Effector CD4-positive, alpha-beta T cell (primary cell): ENCODE data around the gene EDNRA. TPM values are rescaled to one million over a fixed set of nuclear protein-coding genes. Genes with fewer than 3 reads are reported as not detected.
"Not testable (repeated sequence)": the region's sequence is repeated elsewhere in the genome, so short reads cannot be mapped to it uniquely, and the experiment has no call there.

ENCODE experiments used
- DNase-seq: peaks from one replicate; pipeline ENCODE4 v3.0.0-alpha.2; 2020
- total RNA-seq: gene quantifications from one replicate; lab custom pipeline; 2026; lab: John Stamatoyannopoulos, UW

Gene EDNRA
- total RNA-seq = not detected

- no peak for DNase-seq
Observed at GRCh38 chr4:147480891-147481576, at the start of gene EDNRA. EDNRA (plus strand) TSS chr4:147481097; CDS start chr4:147485682, 4,585 bp downstream.

GRCh38 chr4:147434370-147434769 is 46.5 kb upstream of the EDNRA start:
- DNase-seq = not testable (repeated sequence)

GRCh38 chr4:147440442-147440841 is 40.5 kb upstream of the EDNRA start:
- DNase-seq = no peak

GRCh38 chr4:147447786-147448185 is 33.1 kb upstream of the EDNRA start:
- no peak for DNase-seq

- DNase-seq = no peak
Observed at GRCh38 chr4:147453561-147454141, 27.2 kb upstream of the EDNRA start.

- no peak for DNase-seq
Observed at GRCh38 chr4:147456706-147457105, 24.2 kb upstream of the EDNRA start.

- no peak for DNase-seq
Observed at GRCh38 chr4:147461161-147461560, 19.7 kb upstream of the EDNRA start.

- no peak for DNase-seq
Observed at GRCh38 chr4:147463065-147463464, 17.8 kb upstream of the EDNRA start.

- DNase-seq = no peak
Observed at GRCh38 chr4:147465461-147465860, 15.4 kb upstream of the EDNRA start.

- DNase-seq = no peak
Observed at GRCh38 chr4:147477439-147477838, 3.5 kb upstream of the EDNRA start.

- DNase-seq = no peak
Observed at GRCh38 chr4:147479376-147479775, 1.5 kb upstream of the EDNRA start.

GRCh38 chr4:147479786-147480185 is 1.1 kb upstream of the EDNRA start:
- no peak for DNase-seq

GRCh38 chr4:147480502-147480890 is 401 bp upstream of the EDNRA start:
- DNase-seq = no peak

- DNase-seq = no peak
Observed at GRCh38 chr4:147481577-147482109, 746 bp downstream of the EDNRA start.

GRCh38 chr4:147482281-147482680 is 1.4 kb downstream of the EDNRA start:
- DNase-seq = no peak

GRCh38 chr4:147485167-147485566 is 4.3 kb downstream of the EDNRA start:
- DNase-seq = no peak

GRCh38 chr4:147487616-147488015 is 6.7 kb downstream of the EDNRA start:
- DNase-seq = no peak

GRCh38 chr4:147488556-147488955 is 7.7 kb downstream of the EDNRA start:
- no peak for DNase-seq

GRCh38 chr4:147491086-147491485 is 10.2 kb downstream of the EDNRA start:
- DNase-seq = no peak

- DNase-seq = no peak
Observed at GRCh38 chr4:147492306-147492705, 11.4 kb downstream of the EDNRA start.

- no peak for DNase-seq
Observed at GRCh38 chr4:147492761-147493160, 11.9 kb downstream of the EDNRA start.

GRCh38 chr4:147493307-147493706 is 12.4 kb downstream of the EDNRA start:
- no peak for DNase-seq

- no peak for DNase-seq
Observed at GRCh38 chr4:147494301-147494700, 13.4 kb downstream of the EDNRA start.

GRCh38 chr4:147496500-147496899 is 15.6 kb downstream of the EDNRA start:
- DNase-seq = no peak
